ENCODE measurements around the gene DGCR2.
"Not testable (repeated sequence)": the region's sequence is repeated elsewhere in the genome, so short reads cannot be mapped to it uniquely, and the experiment has no call there.

DGCR2 gene

DNA sequence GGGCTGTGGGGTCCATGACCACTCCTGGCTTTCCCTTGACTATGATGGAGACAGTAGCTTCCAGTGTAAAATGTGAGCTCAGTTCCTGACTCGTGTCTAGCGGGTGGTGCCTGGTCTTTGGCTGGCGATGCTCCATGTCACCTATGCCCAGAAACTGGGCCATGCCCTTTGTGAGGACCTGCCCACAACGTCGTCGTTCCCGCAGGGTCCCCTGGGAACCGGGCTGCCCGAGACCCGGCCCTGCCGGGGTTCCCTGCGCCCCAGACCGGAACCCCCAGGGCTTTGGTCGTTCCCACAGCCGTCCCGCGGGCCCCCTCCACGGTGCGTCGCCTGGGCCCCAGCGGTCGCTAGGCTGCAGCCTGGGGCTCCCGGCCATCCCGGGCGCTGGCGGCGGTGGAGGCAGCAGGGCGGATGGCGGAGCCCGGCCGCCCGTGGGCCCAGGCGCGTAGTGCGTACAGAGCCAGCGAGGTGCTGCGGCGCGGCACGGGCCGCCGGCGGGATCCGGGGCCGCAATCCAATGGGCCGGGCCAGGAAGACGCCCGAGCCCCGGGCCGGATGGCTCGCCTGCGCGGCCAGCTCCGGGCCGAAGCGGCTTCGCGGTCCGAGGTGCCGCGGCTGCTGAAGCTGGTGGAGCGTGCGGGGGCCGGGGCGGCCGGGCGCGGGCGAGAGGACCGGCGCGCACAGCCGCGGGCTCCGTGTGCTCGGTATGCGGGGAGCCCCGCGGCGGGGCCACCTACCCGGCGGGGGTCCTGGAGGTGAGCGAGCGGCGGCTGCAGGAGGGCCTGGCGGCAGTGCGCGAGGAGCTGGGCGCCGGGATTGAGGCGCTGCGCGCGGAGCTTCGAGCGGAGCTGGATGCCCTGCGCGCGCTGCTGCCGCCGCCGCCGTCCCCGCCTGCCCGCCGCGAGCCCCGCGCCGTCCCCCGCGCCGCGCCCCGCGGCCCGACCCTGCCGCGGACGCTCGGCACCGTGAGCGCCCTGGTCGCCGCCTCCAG is 92.8 kb downstream of the DGCR2 start:
- not testable (repeated sequence) for DNase-seq (ENCODE audit: low read depth)

DNA sequence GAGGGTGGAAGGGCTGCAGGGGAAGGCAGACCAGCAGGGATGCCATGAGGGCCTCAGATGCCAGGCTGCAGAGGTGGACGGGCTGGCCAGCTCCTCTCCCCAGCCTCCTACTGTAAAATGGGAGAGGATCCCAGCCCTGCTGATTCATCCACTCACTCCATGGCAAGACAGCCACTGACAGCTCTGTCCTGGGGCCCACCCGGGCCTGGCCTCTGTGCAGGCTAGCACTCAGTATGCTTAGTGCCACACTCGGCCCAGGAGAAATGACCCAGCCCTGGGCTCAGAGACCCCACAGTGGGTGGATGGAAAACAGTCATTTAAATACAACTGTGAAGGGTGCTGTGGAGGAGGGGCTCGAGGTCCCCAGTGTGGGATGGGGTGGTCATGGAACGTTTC is 94.2 kb downstream of the DGCR2 start:
- DNase-seq (ENCODE audit: low read depth), result not testable (repeated sequence)

DNA sequence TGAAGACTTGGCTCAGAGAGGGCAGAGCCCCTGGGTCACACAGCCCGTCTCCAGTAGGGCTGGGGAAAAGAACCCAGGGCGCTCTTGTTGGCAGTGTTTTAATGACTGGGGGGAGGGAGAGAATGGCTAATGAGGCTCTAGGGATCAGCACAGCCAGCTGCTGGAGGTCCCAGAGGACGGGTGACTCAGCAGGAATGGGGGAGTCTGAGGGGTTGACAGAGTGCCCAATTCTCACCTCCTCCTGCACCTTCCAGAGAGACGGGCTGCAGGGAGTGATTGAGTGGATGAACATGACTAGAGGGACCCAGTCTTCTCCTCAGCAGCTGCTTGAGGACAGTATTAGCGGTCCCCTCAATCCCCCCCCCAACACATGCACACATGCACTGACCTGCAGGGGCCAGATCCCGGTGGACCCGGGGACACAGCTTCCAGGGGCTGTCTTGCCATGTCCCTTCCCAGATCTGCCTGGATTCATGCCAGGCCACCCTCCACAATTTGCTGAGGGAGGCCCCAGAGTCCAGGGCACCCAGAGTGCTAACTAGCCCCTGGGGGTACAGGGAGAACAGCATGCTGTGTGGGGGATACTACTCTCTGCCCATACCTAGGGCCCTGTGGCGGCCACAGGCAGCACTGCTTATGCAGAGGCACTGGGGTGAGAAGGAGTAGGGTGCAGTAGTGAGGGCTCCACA is 94.7 kb downstream of the DGCR2 start:
- DNase-seq (ENCODE audit: low read depth), result not testable (repeated sequence)

DNA sequence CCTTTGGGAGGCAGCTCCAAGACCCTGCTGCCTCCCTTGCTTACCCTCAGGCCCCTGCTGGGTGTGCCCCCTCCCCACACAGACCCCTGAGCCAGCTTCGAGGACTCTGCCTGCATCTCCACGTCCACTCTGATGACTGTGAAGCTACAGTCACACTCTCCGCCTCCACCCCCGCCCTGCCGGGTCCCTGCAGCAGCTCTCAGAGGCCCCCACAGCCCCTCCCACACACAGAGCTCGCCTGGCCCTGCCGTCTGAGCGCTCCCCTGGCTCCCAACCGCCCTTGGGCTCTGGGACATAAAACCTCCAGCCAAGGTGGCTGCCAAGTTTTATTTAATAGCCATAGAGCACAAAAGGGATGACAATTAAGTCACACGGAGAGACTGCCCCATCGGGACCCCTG is 96.1 kb downstream of the DGCR2 start:
- DNase-seq (ENCODE audit: low read depth), result not testable (repeated sequence)

DNA sequence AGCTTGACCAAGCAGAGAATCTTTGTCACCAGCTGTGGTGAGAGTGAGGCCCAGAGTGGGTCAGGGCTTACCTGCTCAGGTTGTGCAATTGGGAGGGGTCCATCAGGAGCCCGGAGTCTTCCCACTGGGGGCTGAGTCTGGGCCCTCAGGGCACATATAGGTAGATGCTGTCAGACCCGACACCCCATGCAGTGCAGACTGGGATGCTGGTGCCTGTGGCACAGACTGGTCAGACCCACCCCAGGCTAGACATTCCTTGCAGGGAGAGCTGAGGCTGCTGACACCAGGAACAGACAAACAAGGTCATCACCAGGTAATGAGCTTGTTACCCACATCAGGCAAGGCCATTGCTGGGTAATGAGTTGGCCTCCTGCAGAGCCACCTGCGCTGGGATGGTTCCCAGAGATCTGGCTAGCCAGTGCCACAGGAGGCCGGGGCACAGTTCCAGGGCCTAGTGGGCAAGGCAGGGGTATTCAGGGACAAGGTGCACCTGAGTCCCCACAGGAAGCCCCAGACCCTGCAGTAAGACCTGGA is 97.2 kb downstream of the DGCR2 start:
- DNase-seq (ENCODE audit: low read depth), result not testable (repeated sequence)

DNA sequence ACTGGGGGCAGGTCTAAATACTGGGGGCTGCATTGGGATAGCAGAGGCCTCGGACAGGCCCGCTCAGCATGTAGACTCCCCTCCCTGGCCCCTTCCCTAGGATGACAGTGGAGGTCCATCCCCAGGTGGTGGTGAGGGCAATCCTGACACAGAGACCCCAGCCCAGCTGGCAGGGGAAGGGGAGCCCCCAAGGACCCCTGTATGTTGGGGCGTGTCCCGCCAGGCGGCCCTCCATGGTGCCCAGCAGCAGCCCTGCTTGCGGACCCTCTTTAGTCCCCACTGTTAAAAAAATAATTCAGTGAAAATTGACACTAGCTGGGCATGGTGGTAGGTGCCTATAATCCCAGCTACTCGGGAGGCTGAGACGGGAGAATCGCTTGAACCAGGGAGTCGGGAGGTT is 98.3 kb downstream of the DGCR2 start:
- not testable (repeated sequence) for DNase-seq (ENCODE audit: low read depth)

DNA sequence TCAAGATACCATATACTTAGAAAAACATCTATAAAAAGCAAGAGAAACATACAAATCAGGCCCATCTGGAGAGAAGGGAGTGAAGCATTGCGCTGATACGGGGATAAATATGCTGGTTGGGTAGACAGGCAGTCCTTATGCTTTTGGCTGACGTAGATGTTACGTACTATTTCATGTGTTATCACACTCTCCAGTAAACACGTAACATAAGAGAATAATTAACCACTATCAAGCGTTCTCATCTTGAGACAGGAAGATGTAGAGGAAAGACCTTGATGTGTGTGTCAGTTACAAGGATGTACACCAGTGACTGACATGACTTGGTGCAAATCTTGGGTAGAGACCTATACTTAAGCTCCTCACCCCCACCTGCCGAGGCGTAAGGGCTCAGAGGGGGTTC is 99.5 kb downstream of the DGCR2 start:
- DNase-seq (ENCODE audit: low read depth), result no peak

DNA sequence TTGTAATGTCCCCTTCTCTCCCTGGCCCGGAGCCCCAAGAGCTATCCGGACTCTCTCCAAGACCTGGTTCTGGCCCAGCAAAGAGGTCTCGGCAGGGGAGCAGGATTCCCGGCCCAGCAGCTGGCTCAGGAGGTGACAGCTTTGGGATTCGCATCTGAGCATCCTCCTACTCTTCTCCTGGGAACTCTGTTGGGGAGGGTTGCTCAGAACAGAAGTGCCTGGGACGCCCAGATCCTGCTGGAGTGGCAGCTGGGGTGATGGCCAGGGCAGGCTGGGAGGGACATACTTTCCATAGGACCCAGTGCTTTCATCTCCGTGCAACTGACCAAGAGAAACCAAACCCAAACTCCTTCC is 102.6 kb downstream of the DGCR2 start:
- DNase-seq (ENCODE audit: low read depth), result no peak

DNA sequence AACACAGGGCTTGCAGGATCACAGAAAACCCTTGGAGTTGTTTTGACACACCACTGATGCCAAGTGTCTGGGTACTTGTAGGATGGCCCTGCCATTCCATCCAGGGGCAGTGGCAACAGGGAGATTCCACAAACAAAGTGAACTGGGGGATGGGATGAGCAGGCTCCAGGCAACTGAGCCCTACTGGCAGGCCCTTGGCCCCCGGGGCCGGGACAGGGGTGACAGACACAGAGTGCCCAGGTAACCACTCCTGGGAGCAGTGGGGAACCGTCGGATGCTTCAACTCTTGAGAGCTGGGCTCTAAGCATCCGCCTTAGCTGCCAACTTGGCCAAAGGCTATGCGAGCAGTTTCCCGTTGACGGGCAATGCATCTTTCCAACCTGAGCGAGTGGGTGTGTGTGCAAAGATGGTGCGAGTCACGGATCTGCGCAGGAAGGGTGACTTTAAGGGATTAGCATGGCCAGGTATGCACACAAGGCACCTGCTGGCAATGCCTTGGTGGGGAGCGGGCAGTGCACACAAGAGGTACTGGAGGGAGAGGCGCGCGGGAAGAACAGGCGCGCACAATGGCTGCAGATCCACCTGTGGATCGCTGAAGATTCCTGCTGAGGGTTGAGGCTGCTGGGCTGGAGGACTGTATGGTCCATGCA is 103.1 kb downstream of the DGCR2 start:
- DNase-seq (ENCODE audit: low read depth), result no peak

DNA sequence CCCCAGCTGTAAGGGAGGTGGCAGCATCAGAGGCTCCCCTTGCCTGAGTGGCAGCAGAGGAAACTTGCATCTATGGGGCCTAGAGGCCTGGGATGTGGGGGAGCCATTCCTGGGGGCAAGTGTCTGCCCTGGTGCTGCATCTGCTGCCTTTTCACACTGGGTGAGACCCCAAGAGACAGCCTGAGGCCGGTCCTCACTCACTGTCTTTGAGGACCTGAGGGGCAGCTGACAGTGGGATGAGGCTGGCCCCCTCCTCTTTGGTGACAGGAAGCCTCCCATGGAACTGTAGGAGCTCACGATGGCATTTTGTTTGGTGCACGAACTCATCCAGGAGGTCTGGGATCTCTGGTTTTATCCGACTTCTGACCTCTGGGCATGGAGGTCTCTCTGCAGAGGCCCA is 104.0 kb downstream of the DGCR2 start:
- no peak for DNase-seq (ENCODE audit: low read depth)

DNA sequence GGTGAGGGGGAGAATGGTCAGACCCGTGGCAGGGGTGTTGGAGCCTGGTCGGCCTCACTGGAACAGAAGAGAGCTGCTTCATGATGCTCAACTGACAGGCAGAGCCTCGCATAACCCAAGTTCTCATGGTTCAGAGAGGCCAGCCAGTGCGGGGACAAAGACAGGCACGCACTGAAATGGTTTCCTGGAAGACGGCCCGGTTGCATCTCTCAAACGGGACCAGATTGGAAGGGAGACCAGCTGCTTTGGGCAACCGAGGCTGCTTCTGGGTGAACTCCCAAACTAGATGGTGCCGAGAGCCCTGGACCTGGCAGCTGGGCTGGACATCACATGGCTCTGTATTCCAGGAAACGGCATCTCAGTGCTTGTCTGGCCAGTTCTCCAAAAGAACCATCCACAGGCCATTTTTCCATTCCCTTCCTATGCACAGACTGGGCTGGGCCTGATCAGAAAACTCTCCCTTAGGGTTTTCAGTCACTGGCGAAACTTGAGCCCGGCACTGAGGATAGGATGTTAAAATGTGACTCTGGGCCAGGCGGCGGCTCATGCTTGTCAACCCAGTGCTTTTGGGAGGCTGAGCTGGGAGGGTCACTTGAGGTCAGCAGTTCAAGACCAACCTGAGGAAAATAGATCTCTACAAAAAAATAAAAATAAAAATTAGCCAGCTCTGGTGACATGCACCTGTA is 106.0 kb downstream of the DGCR2 start:
- DNase-seq (ENCODE audit: low read depth), result no peak

DNA sequence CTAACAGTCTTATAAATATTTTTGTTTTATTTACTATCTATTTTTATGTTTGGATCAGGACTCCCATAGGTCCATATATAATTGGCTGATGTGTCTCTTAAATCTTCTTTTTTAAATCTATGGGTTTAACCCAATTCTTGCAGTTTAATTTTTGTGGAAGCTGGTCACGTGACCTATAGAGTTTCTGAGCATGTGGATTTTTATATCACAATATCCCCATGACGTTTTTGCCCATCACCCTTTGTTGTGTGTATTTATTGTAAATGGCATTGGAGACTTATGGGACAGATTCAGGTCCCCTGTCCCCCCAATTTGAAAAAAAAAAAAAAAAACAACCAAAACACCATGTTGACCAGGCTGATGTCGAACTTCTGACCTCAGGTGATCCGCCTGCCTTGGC is 107.3 kb downstream of the DGCR2 start:
- DNase-seq (ENCODE audit: low read depth), result no peak

DNA sequence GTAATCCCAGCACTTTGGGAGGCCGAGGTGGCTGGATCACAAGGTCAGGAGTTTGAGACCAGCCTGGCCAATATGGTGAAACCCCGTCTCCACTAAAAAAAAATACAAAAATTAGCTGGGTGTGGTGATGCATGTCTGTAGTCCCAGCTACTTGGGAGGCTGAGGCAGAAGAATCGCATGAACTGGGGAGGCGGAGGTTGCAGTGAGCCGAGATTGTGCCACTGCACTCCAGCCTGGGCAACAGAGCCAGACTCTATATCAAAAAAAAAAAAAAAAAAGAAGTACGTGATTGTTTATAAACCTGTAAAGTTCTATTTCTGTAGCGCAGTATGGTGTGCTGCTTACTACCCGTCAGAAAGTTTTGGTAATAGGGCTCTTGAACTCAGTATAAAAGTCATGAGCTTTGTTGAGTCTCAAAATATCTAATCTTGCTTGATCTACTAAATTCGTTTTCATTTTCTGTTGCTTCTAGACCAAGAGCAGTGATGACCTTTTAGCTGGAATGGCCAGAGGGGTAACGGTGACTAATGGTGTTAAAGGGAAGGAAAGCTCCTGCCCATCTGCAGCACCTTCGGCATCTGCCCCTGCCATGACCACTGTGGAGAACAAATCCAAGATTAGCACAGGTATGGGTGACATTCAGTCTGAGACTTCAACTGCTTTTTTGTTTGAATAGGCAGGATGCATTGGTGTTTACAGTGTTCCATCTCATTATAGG is 108.2 kb downstream of the DGCR2 start:
- DNase-seq (ENCODE audit: low read depth), result not testable (repeated sequence)

DNA sequence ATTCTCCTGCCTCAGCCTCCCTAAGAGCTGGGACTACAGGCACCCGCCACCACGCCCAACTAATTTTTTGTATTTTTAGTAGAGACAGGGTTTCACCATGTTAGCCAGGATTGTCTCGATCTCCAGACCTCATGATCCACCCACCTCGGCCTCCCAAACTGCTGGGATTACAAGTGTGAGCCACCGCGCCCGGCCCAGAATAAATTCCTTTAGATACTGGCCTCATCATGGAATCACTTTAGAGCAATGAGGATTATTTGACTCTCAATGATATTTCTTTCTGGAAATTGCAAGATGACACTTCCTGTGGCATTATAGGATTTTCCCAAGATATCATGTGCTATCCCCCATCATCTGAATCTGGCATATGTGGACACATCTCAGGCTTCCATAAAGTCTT is 108.8 kb downstream of the DGCR2 start:
- DNase-seq (ENCODE audit: low read depth), result not testable (repeated sequence)

DNA sequence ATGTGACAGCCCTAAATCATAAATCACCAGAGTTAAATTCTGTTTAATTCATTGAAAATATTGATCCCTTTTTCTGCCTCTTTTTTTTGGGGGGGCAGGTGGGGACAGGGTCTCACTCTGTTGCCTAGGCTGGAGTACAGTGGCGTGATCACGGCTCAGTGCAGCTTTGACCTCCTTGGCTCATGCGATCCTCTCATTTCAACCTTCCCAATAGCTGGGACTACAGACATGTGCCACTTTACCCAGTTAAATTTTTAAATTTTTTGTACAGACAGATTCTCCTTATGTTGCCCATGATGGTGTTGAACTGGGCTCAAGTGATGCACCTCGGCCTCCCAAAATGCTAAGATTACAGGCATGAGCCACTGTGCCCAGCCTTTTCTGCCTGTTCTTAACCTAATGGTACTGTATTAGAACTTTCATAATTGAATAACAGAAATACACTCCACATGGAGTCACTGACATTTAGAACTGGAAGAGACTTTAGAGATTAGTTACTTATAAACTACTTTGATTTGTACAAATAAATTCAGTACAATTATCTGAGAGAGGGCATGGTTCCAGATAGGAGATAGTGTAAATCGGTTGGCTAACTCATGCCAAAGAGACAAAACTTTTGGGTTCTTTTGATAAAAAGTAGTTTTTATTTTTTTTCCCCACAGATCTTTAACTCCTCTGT is 109.8 kb downstream of the DGCR2 start:
- no peak for DNase-seq (ENCODE audit: low read depth)

DNA sequence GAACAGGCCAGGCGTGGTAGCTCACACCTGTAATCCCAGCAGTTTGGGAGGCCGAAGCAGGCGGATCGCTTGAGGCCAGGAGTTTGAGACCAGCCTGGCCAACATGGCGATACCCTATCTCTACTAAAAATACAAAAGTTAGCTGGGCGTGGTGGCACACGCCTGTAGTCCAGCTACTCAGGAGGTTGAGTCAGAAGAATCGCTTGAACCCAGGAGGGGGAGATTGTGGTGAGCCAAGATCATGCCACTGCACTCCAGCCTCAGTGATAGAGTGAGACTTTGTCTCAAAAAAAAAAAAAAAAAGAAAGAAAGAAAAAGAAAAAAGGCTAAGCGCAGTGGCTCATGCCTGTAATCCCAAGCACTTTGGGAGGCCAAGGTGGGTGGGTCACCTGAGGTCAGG is 110.6 kb downstream of the DGCR2 start:
- DNase-seq (ENCODE audit: low read depth), result not testable (repeated sequence)

DNA sequence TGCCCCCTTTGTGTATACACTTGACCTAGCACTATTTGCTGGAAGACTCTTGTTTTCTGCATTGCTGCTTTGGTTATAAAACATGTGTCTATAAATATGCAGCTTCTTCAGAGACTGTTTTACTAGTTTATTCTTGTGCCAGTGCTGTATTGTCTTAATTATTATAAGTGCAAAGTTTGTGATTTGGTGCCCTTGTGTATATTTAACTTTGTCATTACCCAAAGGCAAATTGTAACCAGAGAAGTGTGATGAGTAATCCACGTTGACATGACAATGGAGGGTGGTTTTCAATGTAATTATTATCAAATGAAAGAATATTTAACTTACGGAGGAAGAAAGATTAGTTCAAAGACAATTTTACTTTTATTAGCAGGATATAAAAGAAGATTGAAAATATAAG is 111.1 kb downstream of the DGCR2 start:
- no peak for DNase-seq (ENCODE audit: low read depth)

DNA sequence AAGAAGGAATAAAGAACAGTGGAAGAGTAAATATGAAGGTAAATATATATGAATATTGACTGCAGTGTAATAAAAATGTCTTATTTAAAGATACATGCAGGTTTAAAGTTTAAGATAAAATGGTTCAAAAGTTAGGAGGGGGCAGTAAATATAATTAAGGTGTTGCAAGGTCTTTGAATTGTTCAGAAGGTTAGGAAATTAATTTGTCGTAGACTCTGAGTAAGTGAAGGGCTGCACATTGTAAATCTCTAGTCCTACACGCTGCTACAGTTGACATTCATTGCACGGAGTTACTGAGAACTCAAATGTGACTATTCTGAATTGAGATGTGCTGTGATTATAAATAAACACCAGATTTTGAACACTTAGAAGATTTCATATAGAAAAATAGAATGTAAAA is 116.3 kb downstream of the DGCR2 start:
- no peak for DNase-seq (ENCODE audit: low read depth)

DNA sequence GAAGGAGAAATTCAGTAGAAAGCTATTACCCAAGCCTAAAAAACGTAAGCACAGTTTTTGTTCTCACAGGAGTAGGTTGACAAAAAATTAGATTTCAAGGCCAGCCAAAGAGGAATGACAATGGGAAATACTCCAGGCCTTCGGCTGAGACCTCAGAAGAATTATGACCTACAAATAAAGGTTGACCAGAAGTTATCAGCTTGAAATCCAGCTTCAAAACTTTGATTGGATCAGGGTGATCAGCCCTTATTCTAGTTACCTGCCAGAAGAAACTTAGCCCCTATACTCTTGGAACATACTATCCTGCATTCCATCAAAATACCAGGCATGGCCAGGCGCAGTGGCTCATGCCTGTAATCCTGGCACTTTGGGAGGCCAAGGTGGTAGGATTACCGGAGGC is 117.7 kb downstream of the DGCR2 start:
- no peak for DNase-seq (ENCODE audit: low read depth)

DNA sequence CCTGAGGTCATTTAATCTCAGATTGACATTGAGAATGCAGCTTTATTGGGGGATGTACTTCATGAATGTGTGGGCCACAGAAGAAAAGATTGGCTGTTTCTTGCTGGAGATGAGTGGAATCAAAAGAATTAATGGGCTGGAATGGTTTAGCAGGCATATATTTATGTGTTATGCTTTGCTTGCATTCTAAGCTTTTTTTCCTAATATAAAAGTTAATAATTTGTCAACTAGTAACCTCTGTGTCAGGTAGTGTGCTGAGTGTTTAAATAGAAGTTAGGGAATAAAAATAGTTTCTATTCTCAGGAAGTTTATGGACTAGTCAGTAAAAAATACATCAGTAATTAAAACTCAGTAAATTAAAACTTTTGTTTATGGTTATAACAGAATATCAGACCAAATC is 118.7 kb downstream of the DGCR2 start:
- no peak for DNase-seq (ENCODE audit: low read depth)

DNA sequence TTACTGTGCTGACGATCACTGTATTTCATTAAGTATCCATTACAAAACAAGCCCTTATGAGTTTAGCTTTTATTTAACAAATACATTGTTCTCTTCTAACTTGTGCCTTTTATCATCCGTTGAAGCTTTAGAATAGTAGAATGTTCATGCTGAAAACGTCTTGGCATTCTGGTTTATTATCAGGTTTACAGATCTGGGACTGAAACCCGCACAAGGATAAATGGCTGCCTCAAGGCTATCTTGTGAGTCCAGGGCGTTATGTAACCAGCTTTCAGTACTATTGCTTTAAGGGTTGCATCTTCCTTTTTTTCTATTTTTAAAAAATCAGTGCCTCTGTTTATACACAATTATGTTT is 119.6 kb downstream of the DGCR2 start:
- no peak for DNase-seq (ENCODE audit: low read depth)

All from stimulated activated CD8-positive, alpha-beta memory T cell treated with anti-CD3 and anti-CD28 coated beads, Interleukin-7, amount 100 ng/mL, for 24 hours (primary cell).